PC-3 (cell line): ENCODE results near the gene FBXL13. TPM values are rescaled to one million over a fixed set of nuclear protein-coding genes. Genes with fewer than 3 reads are reported as not detected.

Experiments used
- ATAC-seq: fragments of 200-7000 bp; cut with Tn5 transposase; 2 replicates; pipeline ENCODE4 v1.9.1; 2020; ENCODE audit warnings: mild to moderate bottlenecking, moderate library complexity
- BruUV-seq: library from RNA; stranded (reverse); fragments of 400-500 nt; replicated peaks from 2 replicates; lab custom pipeline; 2021; lab: Mats Ljungman, UMichigan
- CTCF ChIA-PET: fragments of 300-600 bp; sonication (Branson Sonifier 250); formaldehyde crosslinking; loops from one replicate; lab custom pipeline; 2022; ENCODE audit warnings: antibody characterized with exemption; lab: Charles Lee
- POLR2A ChIA-PET: fragments of 300-600 bp; sonication (Branson Sonifier 250); formaldehyde crosslinking; loops from one replicate; lab custom pipeline; 2022; ENCODE audit warnings: antibody characterized with exemption; ENCODE audit not compliant: unreplicated experiment; lab: Charles Lee
- DNase-seq: peaks from one replicate; pipeline ENCODE4 v3.0.0-alpha.2; 2015
- H2AFZ ChIP-seq: fragments of 300-600 bp; sonication (generic); 2 replicates; pipeline ENCODE4 v1.6.0; 2016; ENCODE audit warnings: antibody characterized with exemption, low read length
- H3F3A ChIP-seq: fragments of 300-600 bp; sonication (generic); one replicate; pipeline ENCODE4 v1.6.0; 2017; ENCODE audit warnings: antibody characterized with exemption, low read length, control low read depth, mild to moderate bottlenecking; ENCODE audit not compliant: unreplicated experiment
- H3K27ac ChIP-seq: fragments of 300-600 bp; sonication (generic); 2 replicates; pipeline ENCODE4 v1.5.1; 2016; ENCODE audit warnings: mild to moderate bottlenecking, low read length
- H3K27me3 ChIP-seq: fragments of 300-600 bp; sonication (generic); 2 replicates; pipeline ENCODE4 v1.6.1; 2016; ENCODE audit warnings: low read length, mixed read lengths
- H3K36me3 ChIP-seq: fragments of 300-600 bp; sonication (generic); 2 replicates; pipeline ENCODE4 v1.6.1; 2016; ENCODE audit warnings: low read depth, mixed run types, low read length, mixed read lengths
- H3K4me1 ChIP-seq: fragments of 300-600 bp; sonication (generic); 2 replicates; pipeline ENCODE4 v1.5.1; 2016; ENCODE audit warnings: low read length; ENCODE audit not compliant: insufficient read depth
- H3K4me2 ChIP-seq: fragments of 300-600 bp; sonication (generic); 2 replicates; pipeline ENCODE4 v1.6.0; 2016; ENCODE audit warnings: low read length
- H3K4me3 ChIP-seq: fragments of 300-600 bp; sonication (generic); 2 replicates; pipeline ENCODE4 v1.5.1; 2016; ENCODE audit warnings: mild to moderate bottlenecking, low read length, mixed read lengths
- H3K79me2 ChIP-seq: fragments of 300-600 bp; sonication (generic); 2 replicates; pipeline ENCODE4 v1.6.1; 2017; ENCODE audit warnings: low read length, mixed read lengths
- H3K9ac ChIP-seq: fragments of 300-600 bp; sonication (generic); 2 replicates; pipeline ENCODE4 v1.6.0; 2016; ENCODE audit warnings: mild to moderate bottlenecking, low read length
- H3K9me2 ChIP-seq: fragments of 300-600 bp; sonication (generic); replicated peaks from 2 replicates; pipeline ENCODE4 v1.6.1; 2016; ENCODE audit warnings: mixed run types, low read length, mixed read lengths
- H3K9me3 ChIP-seq: fragments of 300-600 bp; sonication (generic); 2 replicates; pipeline ENCODE4 v1.6.1; 2016; ENCODE audit warnings: low read length, mixed read lengths
- H4K20me1 ChIP-seq: fragments of 300-600 bp; sonication (generic); 2 replicates; pipeline ENCODE4 v1.6.1; 2016; ENCODE audit warnings: low read length, mixed read lengths
- EZH2 ChIP-seq: fragments of 300-600 bp; sonication (generic); IDR thresholded peaks from one replicate; pipeline ENCODE4 v1.6.1; 2017; ENCODE audit warnings: antibody characterized with exemption, mild to moderate bottlenecking, low read length; ENCODE audit not compliant: unreplicated experiment
- EZH2phosphoT487 ChIP-seq: fragments of 300-600 bp; sonication (generic); IDR thresholded peaks from 2 replicates; pipeline ENCODE4 v1.6.1; 2018; ENCODE audit warnings: mild to moderate bottlenecking, antibody characterized with exemption, low read length, borderline replicate concordance
- intact Hi-C: fragments of 100-400 bp; cut with micrococcal nuclease; formaldehyde crosslinking; loops from 2 replicates; pipeline ENCODE4 v1.9.0; 2023
- total RNA-seq: library from RNA; depleted of rRNA; stranded (reverse); fragments of >200 nt; gene quantifications from 2 replicates; pipeline ENCODE4 v1.2.3, GENCODE V29; 2014
- TF ChIP-seq, protein P1 (sequence below): fragments of 300-600 bp; sonication (generic); conservative IDR thresholded peaks from 2 replicates; pipeline ENCODE4 v1.5.1; 2017; ENCODE audit warnings: antibody characterized with exemption, low read depth, mild to moderate bottlenecking, low read length

FBXL13 gene
- total RNA-seq, 1 experiment from 2014 or later: 1.1 TPM

DNA sequence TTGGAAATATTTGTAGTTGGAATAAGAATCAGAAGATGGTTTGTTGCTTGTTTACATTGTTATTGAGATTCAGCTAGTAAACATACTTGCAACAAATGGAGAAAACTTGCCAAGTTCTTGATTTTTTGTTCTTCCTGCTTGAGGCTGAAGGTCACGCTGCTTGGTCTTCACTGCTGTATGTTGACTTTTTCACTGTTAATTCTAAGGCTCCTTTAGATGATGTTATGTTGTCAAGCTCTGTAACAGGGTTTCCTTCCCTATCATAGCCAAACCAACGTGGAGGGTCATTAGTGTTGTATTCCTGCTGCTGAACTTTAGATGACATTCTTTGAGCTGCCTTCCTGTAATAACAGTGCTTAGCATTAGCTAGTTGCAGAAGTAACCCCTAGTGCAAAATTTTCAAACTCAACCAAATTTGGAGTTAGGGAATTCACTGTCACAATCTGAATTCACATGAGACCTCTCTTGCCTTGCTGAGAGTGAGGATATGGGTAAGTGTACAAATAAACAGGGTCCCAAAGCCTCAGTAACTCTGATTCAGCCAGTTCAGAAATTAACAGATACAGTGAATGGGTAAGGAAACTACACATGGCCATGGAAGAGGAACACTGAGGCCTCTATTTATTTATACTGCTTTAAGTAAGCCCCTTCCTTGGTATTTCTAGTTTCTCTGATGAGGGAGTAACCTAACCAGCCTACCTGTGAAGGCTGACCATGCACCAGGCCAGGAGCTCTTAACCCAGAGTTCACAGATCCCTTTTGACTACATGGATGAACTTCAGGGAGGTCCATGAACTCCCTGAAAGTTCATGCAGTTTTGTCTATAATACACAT, 261.2 kb downstream of the FBXL13 start:
- Histone ChIP-seq H3K9ac (no peak overlapping the region), H3K27me3 (no peaks in the 10 kb centered on the region), H3K4me1 (peaks cover 15% of the 10 kb centered on the region), H4K20me1 (no peaks in the 10 kb centered on the region), H3K36me3 (no peaks in the 10 kb centered on the region), H3K79me2 (no peaks in the 10 kb centered on the region), H3K9me2 (no peaks in the 10 kb centered on the region), H3K4me3 (no peak overlapping the region), H3F3A (peaks cover 6% of the 10 kb centered on the region), H2AFZ (no peak overlapping the region), H3K27ac (peak overlapping the region; percentile 19), H3K4me2 (peak overlapping the region; percentile 27), H3K9me3 (no peaks in the 10 kb centered on the region)
- no TSS peak for BruUV-seq
- peak; percentile 45 for ATAC-seq
- DNase-seq: no peak
- intact Hi-C loops: loop anchor here (1.0 kb wide), 1 partner anchor 22 kb away; no protein-coding TSS in a partner anchor
- CTCF ChIA-PET: no interaction called here
- POLR2A ChIA-PET: no interaction called here
- no peak for TF ChIP-seq EZH2
- TF ChIP-seq EZH2phosphoT487: no peak

DNA sequence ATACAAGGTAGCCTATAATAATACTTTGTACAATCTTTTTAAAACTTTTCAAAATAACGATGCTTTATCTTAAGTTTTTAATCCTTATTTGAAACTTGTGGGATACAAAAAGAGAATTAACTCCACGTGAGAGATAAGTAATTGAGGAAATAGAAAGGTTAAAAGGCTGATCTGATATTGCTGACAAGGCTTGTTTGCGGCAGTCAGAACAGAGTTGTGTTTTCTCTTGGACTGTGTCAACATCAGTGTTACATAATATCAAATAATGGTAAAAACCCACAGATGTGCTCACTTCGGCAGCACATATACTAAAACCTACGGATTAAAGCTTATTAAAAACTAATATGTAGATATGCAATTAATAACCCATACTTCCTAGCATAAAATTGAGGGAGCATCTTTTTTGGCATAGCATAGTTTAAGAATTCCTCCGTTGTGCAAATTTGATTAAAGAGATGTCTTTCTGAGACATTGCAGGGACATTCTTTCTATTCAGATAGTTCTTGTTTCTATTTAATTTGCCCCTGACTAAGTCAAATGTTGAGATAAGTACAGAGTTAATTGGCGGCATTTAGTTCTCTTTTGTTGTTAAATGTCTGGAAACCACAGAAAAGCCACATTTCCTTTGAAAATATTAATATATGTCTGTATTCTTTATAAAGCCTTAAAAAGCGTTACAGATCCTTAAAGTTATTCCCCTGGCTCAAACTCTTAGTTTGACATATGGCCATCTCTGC, 262.5 kb downstream of the FBXL13 start:
- Histone ChIP-seq H3K9me3 (no peaks in the 10 kb centered on the region), H3K79me2 (no peaks in the 10 kb centered on the region), H3K9me2 (no peaks in the 10 kb centered on the region), H3K9ac (no peak overlapping the region), H3K27me3 (no peaks in the 10 kb centered on the region), H3K36me3 (no peaks in the 10 kb centered on the region), H3K4me2 (no peak overlapping the region), H3K4me3 (no peak overlapping the region), H3K4me1 (peaks cover 15% of the 10 kb centered on the region), H3F3A (peaks cover 6% of the 10 kb centered on the region), H3K27ac (no peak overlapping the region), H2AFZ (no peak overlapping the region), H4K20me1 (no peaks in the 10 kb centered on the region)
- BruUV-seq: no TSS peak
- intact Hi-C loops: no loop called here
- TF ChIP-seq EZH2 (no peak), EZH2phosphoT487 (no peak)
- TF ChIP-seq, protein P1, sequence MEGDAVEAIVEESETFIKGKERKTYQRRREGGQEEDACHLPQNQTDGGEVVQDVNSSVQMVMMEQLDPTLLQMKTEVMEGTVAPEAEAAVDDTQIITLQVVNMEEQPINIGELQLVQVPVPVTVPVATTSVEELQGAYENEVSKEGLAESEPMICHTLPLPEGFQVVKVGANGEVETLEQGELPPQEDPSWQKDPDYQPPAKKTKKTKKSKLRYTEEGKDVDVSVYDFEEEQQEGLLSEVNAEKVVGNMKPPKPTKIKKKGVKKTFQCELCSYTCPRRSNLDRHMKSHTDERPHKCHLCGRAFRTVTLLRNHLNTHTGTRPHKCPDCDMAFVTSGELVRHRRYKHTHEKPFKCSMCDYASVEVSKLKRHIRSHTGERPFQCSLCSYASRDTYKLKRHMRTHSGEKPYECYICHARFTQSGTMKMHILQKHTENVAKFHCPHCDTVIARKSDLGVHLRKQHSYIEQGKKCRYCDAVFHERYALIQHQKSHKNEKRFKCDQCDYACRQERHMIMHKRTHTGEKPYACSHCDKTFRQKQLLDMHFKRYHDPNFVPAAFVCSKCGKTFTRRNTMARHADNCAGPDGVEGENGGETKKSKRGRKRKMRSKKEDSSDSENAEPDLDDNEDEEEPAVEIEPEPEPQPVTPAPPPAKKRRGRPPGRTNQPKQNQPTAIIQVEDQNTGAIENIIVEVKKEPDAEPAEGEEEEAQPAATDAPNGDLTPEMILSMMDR: no peak
- POLR2A ChIA-PET: no interaction called here
- CTCF ChIA-PET: no interaction called here
- DNase-seq (no peak), ATAC-seq (no peak)

DNA sequence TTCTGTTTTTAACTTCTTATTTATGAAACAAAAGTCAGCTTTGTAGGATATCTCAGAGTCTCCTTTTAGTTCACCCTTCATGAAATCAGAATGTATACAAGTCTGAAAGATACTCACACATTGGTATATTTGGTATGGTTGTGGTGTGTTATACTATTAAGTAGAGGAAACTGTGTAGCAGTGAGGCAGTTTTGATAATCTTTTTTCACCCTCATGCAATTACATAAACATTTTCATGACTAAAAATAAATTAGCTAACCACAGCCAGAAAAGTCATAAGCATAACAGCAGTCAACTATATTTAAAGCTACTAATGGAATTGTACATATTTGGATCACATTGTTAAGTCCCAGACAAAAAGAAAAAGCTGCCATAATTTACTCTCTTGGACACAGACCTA, 263.7 kb downstream of the FBXL13 start:
- ATAC-seq: no peak
- Histone ChIP-seq H3K79me2 (no peaks in the 10 kb centered on the region), H3K9ac (no peak overlapping the region), H3K27ac (no peak overlapping the region), H2AFZ (no peak overlapping the region), H3F3A (peaks cover 6% of the 10 kb centered on the region), H3K9me3 (no peaks in the 10 kb centered on the region), H3K9me2 (no peaks in the 10 kb centered on the region), H4K20me1 (no peaks in the 10 kb centered on the region), H3K4me1 (peaks cover 15% of the 10 kb centered on the region), H3K27me3 (no peaks in the 10 kb centered on the region), H3K4me3 (no peak overlapping the region), H3K4me2 (no peak overlapping the region), H3K36me3 (no peaks in the 10 kb centered on the region)
- CTCF ChIA-PET: no interaction called here
- TF ChIP-seq EZH2phosphoT487: no peak
- TF ChIP-seq, protein P1: no peak
- TF ChIP-seq EZH2: no peak
- DNase-seq: no peak
- POLR2A ChIA-PET: no interaction called here
- intact Hi-C loops: no loop called here
- BruUV-seq: no TSS peak
